ENCODE results near the gene SREK1. TPM values are rescaled to one million over a fixed set of nuclear protein-coding genes. Genes with fewer than 3 reads are reported as not detected.
"Not testable (repeated sequence)": the region's sequence is repeated elsewhere in the genome, so short reads cannot be mapped to it uniquely, and the experiment has no call there.

The SREK1 gene
- total RNA-seq, 1 donor from 2014 or later, result 66.1 TPM

DNA sequence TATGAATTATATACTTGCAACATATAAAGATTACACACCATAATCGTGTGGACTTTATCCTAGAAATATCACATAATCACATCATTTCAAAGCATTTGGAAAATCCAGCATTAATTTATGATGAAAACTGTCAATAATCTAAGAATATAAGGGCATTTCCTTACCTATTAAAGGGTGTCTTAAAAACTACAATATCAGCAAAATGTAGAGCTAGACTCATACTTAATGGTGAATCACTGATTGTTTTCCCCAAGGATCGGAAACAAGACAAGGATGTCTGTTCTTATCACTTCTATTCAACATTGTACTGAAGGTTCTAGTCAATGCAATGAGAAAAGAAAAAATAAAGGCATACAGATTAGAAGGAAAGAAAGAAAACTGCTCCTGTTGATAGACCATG, 8.0 kb upstream of the SREK1 start:
- FAIRE-seq, result no peak
- H3K27me3 Mint-ChIP-seq (ENCODE audit: low read depth, unreplicated experiment), result no peaks in the 10 kb centered on the region
- H3K4me2 ChIP-seq (ENCODE audit: low read length), result no peak overlapping the region

DNA sequence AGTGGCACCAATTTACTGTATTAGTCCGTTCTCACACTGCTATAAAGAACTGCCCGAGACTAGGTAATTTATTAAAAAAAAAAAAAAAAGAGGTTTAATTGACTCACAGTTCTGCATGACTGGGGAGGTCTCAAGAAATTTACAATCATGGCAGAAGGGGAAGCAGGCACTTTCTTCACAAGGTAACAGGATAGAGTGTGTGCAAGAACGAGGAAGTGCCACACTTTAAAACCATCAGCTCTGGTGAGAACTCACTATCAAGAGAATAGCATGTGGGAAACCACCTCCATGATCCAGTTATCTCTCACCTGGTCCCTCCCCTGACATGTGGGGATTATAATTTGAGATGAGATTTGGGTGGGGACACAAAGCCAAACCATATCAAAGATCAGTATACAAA, 7.2 kb upstream of the SREK1 start:
- H3K4me1 ChIP-seq (ENCODE audit: insufficient read depth, low read length); H3K4me2 ChIP-seq (ENCODE audit: low read length); H3K27ac Mint-ChIP-seq (ENCODE audit: unreplicated experiment); H3K27me3 ChIP-seq (ENCODE audit: insufficient read depth, low read length); H2AFZ ChIP-seq (ENCODE audit: low read depth, low read length); H3K36me3 ChIP-seq (ENCODE audit: insufficient read depth, low read length); H3K36me3 Mint-ChIP-seq (ENCODE audit: low read depth, unreplicated experiment); H3K9me3 Mint-ChIP-seq (ENCODE audit: unreplicated experiment); H3K79me2 ChIP-seq (ENCODE audit: insufficient read depth, low read length); H3K4me3 Mint-ChIP-seq (ENCODE audit: unreplicated experiment); H3K27ac ChIP-seq (ENCODE audit: low read depth, low read length); H3K9ac ChIP-seq (ENCODE audit: low read length); DNase-seq (ENCODE audit: low read depth); FAIRE-seq; H3K4me3 ChIP-seq (ENCODE audit: insufficient read depth, low read depth, low read length); H3K27me3 Mint-ChIP-seq (ENCODE audit: low read depth, unreplicated experiment); H4K20me1 ChIP-seq (ENCODE audit: insufficient read depth, low read length); H3K4me1 Mint-ChIP-seq (ENCODE audit: low read depth, unreplicated experiment); H3K9me3 ChIP-seq (ENCODE audit: insufficient read depth, low read depth, low read length): not testable (repeated sequence)

More for the DNA sequence above, 8.0 kb upstream of the SREK1 start:
- Histone ChIP-seq H2AFZ (ENCODE audit: low read depth, low read length) (no peak overlapping the region), H4K20me1 (ENCODE audit: insufficient read depth, low read length) (no peaks in the 10 kb centered on the region), H3K27me3 (ENCODE audit: insufficient read depth, low read length) (no peaks in the 10 kb centered on the region), H3K9ac (ENCODE audit: low read length) (no peak overlapping the region), H3K4me1 (ENCODE audit: insufficient read depth, low read length) (no peaks in the 10 kb centered on the region), H3K27ac (ENCODE audit: low read depth, low read length) (no peak overlapping the region), H3K4me3 (ENCODE audit: insufficient read depth, low read depth, low read length) (no peak overlapping the region), H3K36me3 (ENCODE audit: insufficient read depth, low read length) (no peaks in the 10 kb centered on the region), H3K79me2 (ENCODE audit: insufficient read depth, low read length) (no peaks in the 10 kb centered on the region), H3K9me3 (ENCODE audit: insufficient read depth, low read depth, low read length) (no peaks in the 10 kb centered on the region)
- Mint-ChIP-seq H3K9me3 (ENCODE audit: unreplicated experiment) (no peaks in the 10 kb centered on the region), H3K36me3 (ENCODE audit: low read depth, unreplicated experiment) (peaks cover 2% of the 10 kb centered on the region), H3K4me3 (ENCODE audit: unreplicated experiment) (no peak overlapping the region), H3K27ac (ENCODE audit: unreplicated experiment) (no peak overlapping the region), H3K4me1 (ENCODE audit: low read depth, unreplicated experiment) (no peaks in the 10 kb centered on the region)
- no peak for TF ChIP-seq EZH2 (IDR thresholded peaks at IDR 0.05; ENCODE audit: insufficient read depth, low read length)
- TF ChIP-seq, protein P1, sequence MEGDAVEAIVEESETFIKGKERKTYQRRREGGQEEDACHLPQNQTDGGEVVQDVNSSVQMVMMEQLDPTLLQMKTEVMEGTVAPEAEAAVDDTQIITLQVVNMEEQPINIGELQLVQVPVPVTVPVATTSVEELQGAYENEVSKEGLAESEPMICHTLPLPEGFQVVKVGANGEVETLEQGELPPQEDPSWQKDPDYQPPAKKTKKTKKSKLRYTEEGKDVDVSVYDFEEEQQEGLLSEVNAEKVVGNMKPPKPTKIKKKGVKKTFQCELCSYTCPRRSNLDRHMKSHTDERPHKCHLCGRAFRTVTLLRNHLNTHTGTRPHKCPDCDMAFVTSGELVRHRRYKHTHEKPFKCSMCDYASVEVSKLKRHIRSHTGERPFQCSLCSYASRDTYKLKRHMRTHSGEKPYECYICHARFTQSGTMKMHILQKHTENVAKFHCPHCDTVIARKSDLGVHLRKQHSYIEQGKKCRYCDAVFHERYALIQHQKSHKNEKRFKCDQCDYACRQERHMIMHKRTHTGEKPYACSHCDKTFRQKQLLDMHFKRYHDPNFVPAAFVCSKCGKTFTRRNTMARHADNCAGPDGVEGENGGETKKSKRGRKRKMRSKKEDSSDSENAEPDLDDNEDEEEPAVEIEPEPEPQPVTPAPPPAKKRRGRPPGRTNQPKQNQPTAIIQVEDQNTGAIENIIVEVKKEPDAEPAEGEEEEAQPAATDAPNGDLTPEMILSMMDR (IDR thresholded peaks at IDR 0.05; ENCODE audit: insufficient read depth, low read depth, low read length), result no peak
- DNase-seq (ENCODE audit: low read depth), result no peak

DNA sequence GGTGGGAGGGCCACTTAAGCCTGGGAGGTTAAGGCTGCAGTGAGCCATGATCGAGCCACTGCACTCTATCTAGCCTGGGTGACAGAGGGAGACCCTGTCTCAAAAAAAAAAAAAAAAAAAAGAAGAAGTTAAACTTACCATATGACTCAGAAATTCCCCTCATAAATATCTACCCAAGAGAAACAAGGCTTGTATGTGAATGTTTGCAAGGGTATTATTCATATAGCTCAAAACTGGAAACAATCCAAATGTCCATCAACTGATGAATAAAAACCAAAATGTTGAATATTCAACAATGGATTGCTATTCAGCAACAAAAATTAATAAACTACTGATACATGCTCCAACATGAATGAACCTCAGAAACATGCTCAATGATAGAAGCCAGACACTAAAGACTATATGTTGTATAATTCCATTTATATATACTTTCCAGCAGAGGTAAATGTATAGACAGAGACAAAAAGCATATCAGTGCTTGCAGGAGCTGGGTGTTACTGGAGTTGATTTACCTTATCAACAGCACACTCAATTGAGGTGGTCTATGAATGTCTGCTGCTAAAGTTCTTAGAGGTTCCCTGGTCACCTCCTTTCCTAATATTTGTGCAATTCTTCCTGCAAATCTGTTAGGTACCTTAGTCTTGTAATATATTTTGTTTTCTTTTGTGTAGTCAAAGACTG, 5.3 kb upstream of the SREK1 start:
- Mint-ChIP-seq H3K27ac (ENCODE audit: unreplicated experiment) (no peak overlapping the region), H3K9me3 (ENCODE audit: unreplicated experiment) (no peaks in the 10 kb centered on the region), H3K36me3 (ENCODE audit: low read depth, unreplicated experiment) (peaks cover 2% of the 10 kb centered on the region), H3K4me1 (ENCODE audit: low read depth, unreplicated experiment) (peaks cover 5% of the 10 kb centered on the region), H3K27me3 (ENCODE audit: low read depth, unreplicated experiment) (no peaks in the 10 kb centered on the region), H3K4me3 (ENCODE audit: unreplicated experiment) (no peak overlapping the region)
- H2AFZ ChIP-seq (ENCODE audit: low read depth, low read length), result no peak overlapping the region
- H3K9me3 ChIP-seq (ENCODE audit: insufficient read depth, low read depth, low read length), result no peaks in the 10 kb centered on the region
- no peaks in the 10 kb centered on the region for H3K79me2 ChIP-seq (ENCODE audit: insufficient read depth, low read length)
- peaks cover 6% of the 10 kb centered on the region for H3K4me1 ChIP-seq (ENCODE audit: insufficient read depth, low read length)
- H3K4me2 ChIP-seq (ENCODE audit: low read length), result no peak overlapping the region
- FAIRE-seq (no peak), DNase-seq (ENCODE audit: low read depth) (no peak)
- H3K27me3 ChIP-seq (ENCODE audit: insufficient read depth, low read length), result no peaks in the 10 kb centered on the region
- no peaks in the 10 kb centered on the region for H3K36me3 ChIP-seq (ENCODE audit: insufficient read depth, low read length)
- H4K20me1 ChIP-seq (ENCODE audit: insufficient read depth, low read length), result no peaks in the 10 kb centered on the region
- H3K4me3 ChIP-seq (ENCODE audit: insufficient read depth, low read depth, low read length), result no peak overlapping the region
- TF ChIP-seq, protein P1 (IDR thresholded peaks at IDR 0.05; ENCODE audit: insufficient read depth, low read depth, low read length), result no peak
- no peak for TF ChIP-seq EZH2 (IDR thresholded peaks at IDR 0.05; ENCODE audit: insufficient read depth, low read length)
- no peak overlapping the region for H3K9ac ChIP-seq (ENCODE audit: low read length)
- no peak overlapping the region for H3K27ac ChIP-seq (ENCODE audit: low read depth, low read length)

Measured in astrocyte (in vitro differentiated cells and primary cell).